Sigmoid colon (tissue), 4 donors: ENCODE measurements around the gene LITAF.

ENCODE experiments used
- CTCF ChIP-seq, 4 experiments: fragments of 450-650 bp in 3 of 4; fragments of 200-600 bp in 1 of 4; IDR thresholded peaks; one replicate each; pipeline ENCODE4 v1.5.1; 2016 to 2019; ENCODE audit warnings: antibody characterized with exemption in 4 of 4, mild to moderate bottlenecking in 3 of 4, moderate library complexity in 2 of 4
- EP300 ChIP-seq, 4 donors: sonication (generic); formaldehyde crosslinking; IDR thresholded peaks; one replicate each; pipeline ENCODE4 v1.6.1; 2017; ENCODE audit warnings: antibody characterized with exemption in 4 of 4
- POLR2AphosphoS5 ChIP-seq, 4 donors: sonication (generic); formaldehyde crosslinking; IDR thresholded peaks; one replicate each; pipeline ENCODE4 v1.6.1; 2017; ENCODE audit warnings: antibody characterized with exemption in 4 of 4

- TF ChIP-seq EP300 (IDR thresholded peaks at IDR 0.05) (no peak), POLR2AphosphoS5 (IDR thresholded peaks at IDR 0.05) (no peak), CTCF (IDR thresholded peaks at IDR 0.05) (no peak)
Observed at GRCh38 chr16:11621539-11621919, 34.8 kb upstream of the LITAF start.
